HG02588 (cell line): ENCODE data around the gene CDYL.

Experiments
- ATAC-seq: cut with Tn5 transposase; IDR thresholded peaks from one replicate; pipeline ENCODE4 v1.9.1; 2021; ENCODE audit warnings: mild to moderate bottlenecking, moderate library complexity; ENCODE audit not compliant: unreplicated experiment

CDYL gene

GRCh38 chr6:4802312-4802935, 26.2 kb downstream of the CDYL start:
- ATAC-seq, result peak; percentile 57

DNA sequence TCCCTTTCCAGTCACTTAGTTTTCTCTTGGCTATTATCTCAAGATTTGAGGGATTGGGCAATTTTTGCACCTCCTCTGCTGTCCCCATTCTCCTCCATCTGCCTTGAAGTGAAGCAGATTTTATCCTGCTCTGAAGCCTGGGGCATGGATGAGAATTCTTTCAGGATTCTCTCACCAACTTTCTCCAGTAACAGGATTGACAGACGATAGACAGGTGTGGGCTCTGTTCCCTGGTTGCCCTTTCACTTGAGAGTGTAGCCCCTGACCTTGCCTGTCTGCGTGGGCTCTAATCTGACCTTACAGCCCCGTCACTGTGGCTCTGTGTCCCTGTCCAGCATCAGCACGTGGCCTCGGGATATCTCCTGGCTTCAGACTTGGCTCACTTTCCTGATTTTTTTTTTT, 27.1 kb downstream of the CDYL start:
- no peak for ATAC-seq

DNA sequence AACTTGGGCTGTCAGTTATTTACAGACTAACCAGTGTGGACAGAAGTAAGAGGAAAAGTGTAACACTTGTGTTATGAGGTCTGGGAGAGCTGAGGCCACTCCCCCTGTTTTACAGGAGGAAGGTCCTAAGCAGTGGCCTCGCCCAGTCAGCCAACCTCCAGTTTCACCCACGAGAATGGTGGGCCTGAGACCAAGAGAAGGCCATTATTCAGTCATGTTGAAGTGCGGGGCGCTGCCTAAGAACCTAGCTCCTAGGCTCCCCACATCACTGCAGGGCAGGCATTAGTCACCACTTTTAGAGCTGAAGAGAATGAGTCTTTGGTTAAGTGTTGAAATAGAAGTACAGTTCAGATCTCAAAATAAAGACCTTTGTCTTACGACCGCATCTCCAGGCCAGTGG, 27.9 kb downstream of the CDYL start:
- ATAC-seq, result no peak

GRCh38 chr6:4805553-4806336, 29.5 kb downstream of the CDYL start:
- ATAC-seq, result no peak

DNA sequence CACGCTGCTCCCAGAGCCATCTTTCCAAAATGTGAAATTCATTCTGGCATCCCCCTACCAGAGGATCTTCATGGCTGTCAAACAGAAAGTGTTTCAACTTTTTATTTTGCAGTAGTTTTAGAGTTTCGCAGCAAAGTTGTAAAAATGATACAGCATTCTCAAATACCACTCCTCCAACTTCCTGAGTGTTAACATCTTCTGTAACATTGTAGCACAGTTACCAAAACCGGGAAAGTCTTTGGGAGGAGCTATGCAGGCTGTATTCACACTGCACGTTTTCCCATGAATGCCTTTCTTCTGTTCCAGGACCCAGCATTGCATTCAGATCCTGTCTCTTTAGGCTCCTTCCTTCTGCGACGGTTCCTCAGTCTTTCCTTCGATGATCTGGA, 30.1 kb downstream of the CDYL start:
- no peak for ATAC-seq

DNA sequence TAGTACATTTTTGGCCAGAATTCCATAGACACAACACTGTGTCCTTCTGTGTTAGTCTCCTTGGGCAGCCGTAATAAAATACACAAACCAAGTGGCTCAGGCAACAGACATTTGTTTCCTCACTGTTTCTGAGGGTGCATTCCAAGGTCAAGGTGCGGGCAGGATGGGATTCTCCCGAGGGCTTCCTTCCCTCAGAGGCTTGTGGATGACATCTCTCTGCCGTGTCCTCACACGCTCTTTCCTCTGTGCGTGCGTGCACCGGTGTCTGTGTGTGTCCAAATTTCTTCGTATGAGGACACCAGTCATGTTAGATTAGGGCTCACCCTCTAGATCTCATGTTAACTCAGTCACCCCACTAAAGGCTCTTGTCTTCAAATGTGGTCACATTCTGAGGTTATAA, 30.6 kb downstream of the CDYL start:
- no peak for ATAC-seq

DNA sequence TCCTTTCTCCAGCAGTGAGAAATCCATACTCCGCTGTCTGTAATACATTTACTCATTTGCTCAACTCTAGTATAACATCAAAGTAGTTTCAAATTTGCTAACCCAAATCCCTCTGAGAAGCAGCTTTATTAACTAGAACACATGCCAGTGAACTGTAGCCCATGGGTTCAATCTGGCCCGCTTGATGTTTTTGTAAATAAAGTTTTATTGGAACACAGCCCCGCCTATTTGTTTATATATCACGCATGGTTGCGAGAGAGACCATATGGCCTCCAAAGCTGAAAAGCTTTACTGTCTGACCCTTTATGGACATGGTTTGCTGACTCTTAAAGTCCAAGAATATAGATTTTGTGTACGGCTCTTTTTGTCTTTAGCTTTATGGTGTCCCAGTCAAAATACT, 32.2 kb downstream of the CDYL start:
- no peak for ATAC-seq

GRCh38 chr6:4809999-4810918, 34.1 kb downstream of the CDYL start:
- no peak for ATAC-seq

- ATAC-seq, result no peak
These were observed 35.9 kb downstream of the CDYL start for GRCh38 chr6:4812068-4812467.

DNA sequence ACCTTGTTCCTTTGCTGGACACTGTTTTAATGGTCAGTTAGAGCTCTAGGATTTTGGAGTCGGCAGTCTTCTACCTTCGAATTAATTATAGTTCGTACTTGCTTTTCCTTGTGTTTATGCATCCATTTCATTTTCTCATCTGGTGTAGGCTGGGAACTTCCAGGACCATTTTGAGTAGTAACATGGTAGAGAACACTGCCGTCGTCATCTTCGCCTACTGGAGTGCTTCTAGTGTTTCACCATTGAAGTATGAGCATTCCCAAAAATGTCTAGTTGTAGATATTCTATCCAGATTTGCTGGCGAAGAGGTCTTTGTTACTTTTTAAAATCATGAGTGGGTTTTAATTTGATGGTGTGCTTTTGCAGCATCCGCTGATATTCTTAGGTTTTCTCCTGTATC, 36.9 kb downstream of the CDYL start:
- ATAC-seq, result no peak

- ATAC-seq, result no peak
These were observed 38.0 kb downstream of the CDYL start for GRCh38 chr6:4814212-4814611.

DNA sequence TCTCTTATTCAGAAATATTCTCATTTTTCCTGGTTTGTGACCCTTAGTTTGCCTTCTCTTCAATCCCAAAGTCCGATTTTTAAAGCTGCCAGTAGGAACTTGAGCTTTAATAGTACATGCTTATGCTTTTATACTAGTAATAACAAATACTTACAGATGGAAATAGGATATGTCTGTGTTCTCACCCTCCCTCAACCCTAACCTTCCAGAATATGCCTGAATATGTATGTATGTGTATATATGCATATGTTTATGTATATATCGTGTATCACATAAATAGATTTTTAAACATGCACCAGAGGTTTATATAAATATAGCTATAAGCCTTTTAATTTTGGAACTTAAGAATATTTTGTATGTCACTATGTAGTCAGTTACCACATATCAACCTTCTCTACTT, 38.8 kb downstream of the CDYL start:
- ATAC-seq, result no peak

DNA sequence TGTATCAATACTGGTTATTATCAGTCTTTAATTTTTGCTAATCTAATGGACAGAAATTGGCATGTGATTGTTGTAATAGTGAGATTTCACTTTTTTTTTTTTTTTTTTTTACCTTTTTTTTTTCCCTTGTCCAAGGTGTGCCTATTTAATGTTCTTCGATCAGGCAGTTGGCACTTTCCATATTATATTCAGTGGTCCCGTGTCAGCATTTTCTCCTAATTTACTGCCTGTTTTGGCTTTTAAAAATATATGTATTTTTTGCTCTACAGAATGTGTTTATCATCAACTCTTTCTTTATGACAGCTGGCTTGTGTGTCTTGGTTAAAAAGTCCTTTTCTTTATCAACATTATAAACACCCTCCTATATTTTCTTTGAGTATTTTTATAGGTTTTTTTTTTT, 39.4 kb downstream of the CDYL start:
- ATAC-seq, result no peak

DNA sequence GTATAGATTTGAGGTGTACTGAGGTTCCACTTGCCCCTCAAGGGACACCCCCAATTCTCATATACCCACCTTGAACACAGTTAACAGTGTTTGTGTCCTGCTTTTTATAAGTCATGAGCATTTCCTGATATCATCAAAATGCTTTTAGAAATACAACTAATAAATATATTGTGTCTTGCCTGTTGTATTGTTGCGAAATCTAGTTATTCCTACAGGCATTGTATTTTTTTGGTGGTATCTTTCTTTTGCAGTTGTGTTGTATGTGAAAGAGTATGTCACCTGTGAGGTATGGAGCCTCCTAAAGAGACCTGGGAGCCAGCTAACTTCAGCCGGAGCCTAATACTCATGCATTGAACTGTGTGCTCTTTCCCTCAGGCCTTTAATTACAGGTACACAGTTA, 40.7 kb downstream of the CDYL start:
- ATAC-seq, result no peak

DNA sequence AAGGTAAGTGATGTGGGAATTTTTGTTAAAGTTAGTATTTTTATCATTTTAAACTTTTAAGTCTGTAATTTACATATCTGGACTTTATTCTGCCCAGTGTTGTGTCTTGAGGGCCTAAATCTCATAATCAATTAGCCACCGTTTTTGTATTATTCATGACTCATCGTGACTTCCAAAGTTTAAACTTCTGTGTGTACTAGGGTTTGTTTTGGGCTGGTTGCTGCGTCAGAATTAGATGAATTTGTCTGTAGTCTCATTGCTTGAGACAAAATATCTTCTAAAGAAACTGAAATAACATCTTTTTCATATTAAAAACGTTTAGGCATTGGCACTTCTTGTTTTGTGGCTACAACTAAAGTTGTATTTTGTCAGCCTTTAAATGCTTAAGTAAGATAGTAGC, 41.3 kb downstream of the CDYL start:
- ATAC-seq, result no peak

DNA sequence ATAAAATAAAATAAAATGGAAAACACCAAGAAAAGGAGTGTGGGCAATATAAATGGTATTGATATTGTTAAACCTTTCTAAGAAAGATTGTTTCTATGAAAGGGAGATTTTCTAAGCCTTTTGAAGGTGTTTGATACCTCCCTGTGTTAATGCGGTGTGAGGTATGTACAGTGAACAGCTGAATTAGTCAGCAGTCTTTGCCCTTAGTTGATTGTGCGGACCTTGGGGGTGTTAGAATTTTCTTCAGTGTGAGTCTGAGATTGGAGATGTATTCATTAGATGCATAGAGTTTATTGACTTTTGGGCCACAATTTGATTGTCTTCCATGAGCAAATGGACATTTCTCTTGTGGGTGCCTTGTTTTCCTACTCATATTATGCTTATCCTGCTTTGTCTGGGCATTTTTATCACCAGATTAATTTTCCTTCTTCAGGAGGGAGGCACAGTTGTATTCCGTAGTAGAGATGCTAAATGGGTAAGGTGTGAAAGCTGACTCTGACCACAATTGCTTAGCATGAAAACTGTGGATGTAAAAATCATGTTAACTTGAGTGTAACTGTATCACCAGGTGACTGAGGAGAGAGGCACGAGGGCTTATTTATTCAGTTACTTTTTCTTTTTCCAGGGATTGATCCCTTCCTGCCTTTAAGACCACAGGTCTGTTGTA, 42.2 kb downstream of the CDYL start:
- ATAC-seq, result no peak

DNA sequence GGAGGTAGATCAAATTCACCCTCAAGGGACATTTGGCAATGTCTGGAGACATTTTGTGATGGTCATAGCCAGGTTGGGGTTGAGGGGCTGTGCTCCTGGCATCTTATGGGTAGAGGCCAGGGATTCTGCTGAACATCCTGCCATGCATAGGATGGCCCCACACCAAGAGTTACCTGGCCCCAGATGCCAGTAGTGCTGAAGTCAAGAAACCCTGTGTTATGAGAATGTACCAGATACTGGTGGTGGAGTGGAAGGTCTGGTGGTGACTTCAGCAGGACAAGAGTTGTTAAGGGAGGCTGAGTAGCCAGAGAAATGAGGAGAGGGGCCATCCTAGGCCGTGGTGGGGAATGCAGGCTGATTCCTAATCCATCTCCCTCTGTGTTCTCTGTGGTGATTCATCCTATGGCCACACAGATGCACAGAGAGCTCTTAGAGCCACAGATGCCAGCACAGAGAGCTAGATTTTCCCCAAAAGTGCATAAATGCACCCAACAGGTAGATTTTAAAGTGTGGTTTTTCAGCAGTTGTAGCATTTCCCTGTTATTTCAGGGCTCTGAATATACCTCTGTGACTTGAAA, 43.6 kb downstream of the CDYL start:
- ATAC-seq, result no peak

DNA sequence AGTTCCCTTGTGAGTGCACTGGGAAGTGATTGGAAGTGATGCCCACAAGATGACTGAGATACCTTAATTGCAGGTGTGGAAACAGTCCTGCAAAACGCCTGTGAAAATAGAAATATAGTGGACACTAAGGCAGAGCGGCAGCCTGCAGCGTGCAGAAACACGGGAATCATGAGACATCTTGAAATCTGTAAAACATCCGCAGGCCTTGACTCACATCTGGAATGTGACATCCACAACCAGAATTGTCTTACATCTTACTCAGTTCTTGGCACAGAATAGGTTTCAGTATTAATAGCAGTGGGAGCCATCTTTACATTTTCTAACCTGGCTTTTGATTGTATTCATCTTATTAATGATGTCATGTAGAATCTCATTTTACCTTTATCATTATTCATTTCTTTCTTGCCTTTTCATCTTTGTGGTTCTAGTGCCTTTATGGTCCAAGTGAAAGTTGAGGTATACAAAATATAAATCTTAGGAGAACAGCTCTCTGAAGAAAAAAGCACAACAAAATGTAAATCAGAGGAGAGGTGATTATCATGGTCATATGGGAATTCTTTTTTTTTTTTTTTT, 44.6 kb downstream of the CDYL start:
- no peak for ATAC-seq

GRCh38 chr6:4822476-4822875, 46.3 kb downstream of the CDYL start:
- ATAC-seq, result no peak

GRCh38 chr6:4828187-4828698, 52.0 kb downstream of the CDYL start:
- no peak for ATAC-seq
